ENCODE data around the gene PDLIM7. TPM values are rescaled to one million over a fixed set of nuclear protein-coding genes. Genes with fewer than 3 reads are reported as not detected.

Gene PDLIM7
- total RNA-seq, 4 donors from 2014 or later: 23.2 to 52.4 (median 34.8) TPM

DNA sequence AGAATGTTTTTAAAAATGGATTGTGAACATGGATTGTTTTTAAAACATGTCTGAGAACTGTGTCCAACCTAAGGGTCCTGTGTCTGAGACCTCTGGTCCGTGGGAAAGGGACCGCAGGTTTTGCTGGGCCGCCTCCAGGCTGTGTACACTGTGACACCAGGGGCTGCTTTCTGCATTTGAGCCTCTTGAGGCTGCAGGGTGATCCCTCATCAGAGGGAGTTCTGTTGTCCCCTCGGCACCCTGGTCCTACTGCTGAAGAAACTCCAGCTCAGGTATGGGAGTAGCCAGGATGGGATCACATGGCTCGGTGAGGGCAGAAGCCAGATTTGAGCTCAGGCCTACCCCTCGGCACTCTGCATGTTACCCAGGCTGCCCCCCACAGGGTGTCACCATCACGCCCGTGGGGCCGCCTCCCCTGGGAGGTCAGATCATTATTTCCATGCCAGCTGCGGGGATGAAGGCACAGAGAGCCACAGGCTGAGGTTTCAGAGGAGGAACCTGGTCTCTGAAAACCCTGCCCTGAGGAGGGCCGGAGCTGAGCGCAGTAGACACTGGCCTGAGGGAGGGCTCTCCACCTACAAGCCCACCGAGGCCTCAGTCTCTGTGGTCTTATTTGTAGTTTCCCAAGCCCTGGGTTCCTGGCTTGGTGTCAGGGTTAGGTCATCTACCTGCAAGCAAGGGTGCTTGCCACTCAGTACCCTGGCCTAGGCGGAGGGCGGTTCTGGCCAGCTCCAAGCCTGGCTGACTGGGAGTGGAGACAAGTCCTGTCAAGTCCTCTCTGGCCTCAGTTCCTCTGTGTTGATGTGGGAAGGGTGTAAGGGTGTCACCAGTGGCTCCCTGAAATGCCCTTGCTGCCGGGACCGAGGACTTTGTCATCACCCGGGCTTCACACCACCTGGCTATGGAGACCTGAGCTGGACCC is 48.0 kb downstream of the PDLIM7 start:
- 82 to 88% methylated on average over 7 to 18 of the region's 18 CpGs for WGBS, 2 donors
- H3K4me3 ChIP-seq (replicated peaks in 1 of 3): no peak overlapping the region
- DNase-seq: no peak
- TF ChIP-seq, protein P1, sequence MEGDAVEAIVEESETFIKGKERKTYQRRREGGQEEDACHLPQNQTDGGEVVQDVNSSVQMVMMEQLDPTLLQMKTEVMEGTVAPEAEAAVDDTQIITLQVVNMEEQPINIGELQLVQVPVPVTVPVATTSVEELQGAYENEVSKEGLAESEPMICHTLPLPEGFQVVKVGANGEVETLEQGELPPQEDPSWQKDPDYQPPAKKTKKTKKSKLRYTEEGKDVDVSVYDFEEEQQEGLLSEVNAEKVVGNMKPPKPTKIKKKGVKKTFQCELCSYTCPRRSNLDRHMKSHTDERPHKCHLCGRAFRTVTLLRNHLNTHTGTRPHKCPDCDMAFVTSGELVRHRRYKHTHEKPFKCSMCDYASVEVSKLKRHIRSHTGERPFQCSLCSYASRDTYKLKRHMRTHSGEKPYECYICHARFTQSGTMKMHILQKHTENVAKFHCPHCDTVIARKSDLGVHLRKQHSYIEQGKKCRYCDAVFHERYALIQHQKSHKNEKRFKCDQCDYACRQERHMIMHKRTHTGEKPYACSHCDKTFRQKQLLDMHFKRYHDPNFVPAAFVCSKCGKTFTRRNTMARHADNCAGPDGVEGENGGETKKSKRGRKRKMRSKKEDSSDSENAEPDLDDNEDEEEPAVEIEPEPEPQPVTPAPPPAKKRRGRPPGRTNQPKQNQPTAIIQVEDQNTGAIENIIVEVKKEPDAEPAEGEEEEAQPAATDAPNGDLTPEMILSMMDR (IDR thresholded peaks at IDR 0.05): no peak
- no peak for TF ChIP-seq POLR2A (IDR thresholded peaks at IDR 0.05)
- no peaks in the 10 kb centered on the region for H3K36me3 ChIP-seq
- intact Hi-C loops (cut with DNase I): loop anchor here (5.0 kb wide), 1 partner anchor 47 kb away; the partner anchor contains the start of gene PFN3
- H3K27me3 ChIP-seq: no peaks in the 10 kb centered on the region
- peaks cover 21 to 31% of the 10 kb centered on the region in 2 donors for H3K4me1 ChIP-seq
- no peaks in the 10 kb centered on the region for H3K9me3 ChIP-seq
- H3K27ac ChIP-seq: no peak overlapping the region

DNA sequence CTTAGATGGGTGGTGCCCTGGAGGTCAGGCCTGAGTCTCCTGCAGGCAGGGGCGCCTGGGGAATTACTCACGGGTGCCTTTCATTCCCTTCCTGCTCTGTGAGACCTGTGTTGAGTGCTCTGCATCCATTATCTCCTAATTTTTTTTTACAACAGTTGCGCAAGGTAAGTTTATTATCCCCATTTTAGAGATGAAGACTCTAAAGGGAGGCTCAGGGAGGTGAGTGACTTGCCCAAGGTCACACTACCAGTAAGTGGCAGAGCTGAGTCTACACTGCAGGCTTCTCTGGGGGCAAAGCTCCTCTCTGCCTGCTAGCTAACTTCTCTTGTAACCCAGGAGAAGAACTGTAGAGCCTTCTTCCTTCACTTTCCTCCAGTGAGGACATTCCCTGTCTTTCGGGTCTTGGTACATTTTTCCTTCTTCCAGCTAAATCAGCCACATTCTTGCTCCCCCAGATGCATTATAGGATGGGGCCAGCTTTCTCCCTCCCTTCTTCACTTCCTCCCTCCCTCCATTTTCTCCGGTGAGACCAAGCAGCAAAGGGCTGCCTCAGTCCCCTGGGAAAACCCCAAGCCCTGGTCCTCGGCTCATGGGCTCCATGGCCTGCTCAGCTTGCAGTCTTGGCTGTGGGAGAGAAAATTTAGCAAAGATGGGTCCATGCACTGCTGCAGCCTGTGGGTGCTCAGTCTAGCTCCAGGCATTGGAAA is 49.0 kb downstream of the PDLIM7 start:
- Histone ChIP-seq H3K4me1 (peaks cover 16 to 24% of the 10 kb centered on the region in 2 donors), H3K27me3 (no peaks in the 10 kb centered on the region), H3K4me3 (replicated peaks in 1 of 3) (no peak overlapping the region), H3K9me3 (no peaks in the 10 kb centered on the region), H3K36me3 (no peaks in the 10 kb centered on the region), H3K27ac (no peak overlapping the region)
- DNase-seq: no peak
- WGBS, 2 donors: 87 to 88% methylated on average over 6 of the region's 6 CpGs
- intact Hi-C loops (cut with DNase I): no loop called here
- TF ChIP-seq, protein P1 (IDR thresholded peaks at IDR 0.05): no peak
- TF ChIP-seq POLR2A (IDR thresholded peaks at IDR 0.05): no peak

DNA sequence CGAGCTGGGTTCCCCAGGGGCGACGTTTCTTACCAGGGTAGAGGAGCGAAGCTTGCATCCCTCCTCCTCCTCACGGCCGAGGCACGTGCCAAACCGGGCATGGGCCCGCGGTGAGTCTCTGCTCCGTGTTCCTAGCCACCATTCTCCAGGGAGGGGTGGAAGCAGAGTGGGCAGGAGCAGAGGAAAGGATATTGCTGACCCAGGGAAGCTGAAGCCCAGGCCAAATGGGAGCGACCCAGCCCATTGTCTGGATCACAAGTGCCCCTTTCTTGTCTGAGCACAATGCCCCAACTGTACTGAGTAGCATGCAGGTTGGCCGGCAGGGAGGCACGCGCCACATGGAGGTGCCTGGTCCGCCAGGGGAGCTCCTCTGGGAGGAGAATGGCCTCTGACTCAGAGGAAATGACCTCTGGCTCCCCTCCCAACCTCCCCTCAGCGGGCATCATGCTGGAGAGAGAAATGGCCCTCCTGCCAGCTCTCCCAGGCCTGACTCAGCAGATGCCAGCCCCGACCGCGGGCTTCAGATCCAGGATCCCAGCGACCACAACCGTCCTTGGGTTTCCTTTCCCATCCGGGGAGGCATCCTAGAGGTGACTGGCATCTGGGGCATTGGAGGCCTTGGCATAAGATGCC is 49.7 kb downstream of the PDLIM7 start:
- peak overlapping the region in 1 of 3 donors; percentile 51 for H3K4me3 ChIP-seq (replicated peaks in 1 of 3)
- no peak overlapping the region for H3K27ac ChIP-seq
- peak; percentile 53 to 55 for DNase-seq
- peaks cover 16 to 24% of the 10 kb centered on the region in 2 donors for H3K4me1 ChIP-seq
- no peaks in the 10 kb centered on the region for H3K9me3 ChIP-seq
- H3K27me3 ChIP-seq: no peaks in the 10 kb centered on the region
- intact Hi-C loops (cut with DNase I): no loop called here
- TF ChIP-seq, protein P1 (IDR thresholded peaks at IDR 0.05): no peak
- TF ChIP-seq POLR2A (IDR thresholded peaks at IDR 0.05): no peak
- whole genome bisulfite sequencing, 2 donors: 26 to 36% methylated on average over 9 to 10 of the region's 23 CpGs
- H3K36me3 ChIP-seq: no peaks in the 10 kb centered on the region

DNA sequence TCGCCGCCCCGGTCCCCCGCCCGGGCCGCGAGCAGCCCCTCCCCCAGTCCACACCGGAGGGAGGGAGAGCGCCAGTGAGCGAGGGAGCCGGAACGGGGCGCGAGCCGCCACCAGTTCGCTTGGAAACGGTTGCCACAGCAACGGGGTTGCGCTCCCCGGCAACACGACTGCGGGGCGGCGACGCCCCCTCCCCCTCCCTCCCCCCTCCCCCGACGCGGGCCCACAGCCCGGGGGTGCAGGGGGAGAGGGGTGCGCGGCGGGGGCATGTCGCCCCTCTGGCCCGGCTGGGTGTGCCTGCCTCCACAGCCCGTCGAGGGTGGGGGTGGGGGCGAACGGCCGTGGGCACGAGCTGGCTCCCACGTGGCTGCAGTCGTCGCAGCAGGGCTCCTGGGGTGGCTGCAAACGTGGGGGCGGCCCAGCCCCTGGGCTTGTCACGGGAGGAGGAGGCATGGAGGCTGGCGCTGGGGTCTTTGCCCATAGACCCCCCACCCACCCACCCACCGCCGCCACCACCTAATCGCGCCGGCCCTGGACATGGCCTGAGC is 50.3 kb downstream of the PDLIM7 start:
- intact Hi-C loops (cut with DNase I): no loop called here
- no peak overlapping the region for H3K27ac ChIP-seq
- peak; percentile 28 to 38 for DNase-seq

More for the DNA sequence above, 50.3 kb downstream of the PDLIM7 start:
- WGBS, 2 donors: 1% methylated on average over 17 of the region's 52 CpGs; no CpG with 5 or more reads in 1 of the 2 donors
- Histone ChIP-seq H3K9me3 (no peaks in the 10 kb centered on the region), H3K4me1 (peaks cover 16 to 24% of the 10 kb centered on the region in 2 donors), H3K27me3 (no peaks in the 10 kb centered on the region), H3K36me3 (no peaks in the 10 kb centered on the region), H3K4me3 (replicated peaks in 1 of 3) (peak overlapping the region in 2 of 3 donors; percentile 21 to 51)
- TF ChIP-seq, protein P1 (IDR thresholded peaks at IDR 0.05): no peak
- no peak for TF ChIP-seq POLR2A (IDR thresholded peaks at IDR 0.05)
